IPS DF 4.7 (cell line): ENCODE data around the gene AGXT.
"Not testable (repeated sequence)": the region's sequence is repeated elsewhere in the genome, so short reads cannot be mapped to it uniquely, and the experiment has no call there.

Experiments
- DNase-seq: peaks from one replicate; pipeline ENCODE4 v3.0.0-alpha.2; 2013; ENCODE audit warnings: low spot score; ENCODE audit errors: extremely low read depth

Gene AGXT

DNA sequence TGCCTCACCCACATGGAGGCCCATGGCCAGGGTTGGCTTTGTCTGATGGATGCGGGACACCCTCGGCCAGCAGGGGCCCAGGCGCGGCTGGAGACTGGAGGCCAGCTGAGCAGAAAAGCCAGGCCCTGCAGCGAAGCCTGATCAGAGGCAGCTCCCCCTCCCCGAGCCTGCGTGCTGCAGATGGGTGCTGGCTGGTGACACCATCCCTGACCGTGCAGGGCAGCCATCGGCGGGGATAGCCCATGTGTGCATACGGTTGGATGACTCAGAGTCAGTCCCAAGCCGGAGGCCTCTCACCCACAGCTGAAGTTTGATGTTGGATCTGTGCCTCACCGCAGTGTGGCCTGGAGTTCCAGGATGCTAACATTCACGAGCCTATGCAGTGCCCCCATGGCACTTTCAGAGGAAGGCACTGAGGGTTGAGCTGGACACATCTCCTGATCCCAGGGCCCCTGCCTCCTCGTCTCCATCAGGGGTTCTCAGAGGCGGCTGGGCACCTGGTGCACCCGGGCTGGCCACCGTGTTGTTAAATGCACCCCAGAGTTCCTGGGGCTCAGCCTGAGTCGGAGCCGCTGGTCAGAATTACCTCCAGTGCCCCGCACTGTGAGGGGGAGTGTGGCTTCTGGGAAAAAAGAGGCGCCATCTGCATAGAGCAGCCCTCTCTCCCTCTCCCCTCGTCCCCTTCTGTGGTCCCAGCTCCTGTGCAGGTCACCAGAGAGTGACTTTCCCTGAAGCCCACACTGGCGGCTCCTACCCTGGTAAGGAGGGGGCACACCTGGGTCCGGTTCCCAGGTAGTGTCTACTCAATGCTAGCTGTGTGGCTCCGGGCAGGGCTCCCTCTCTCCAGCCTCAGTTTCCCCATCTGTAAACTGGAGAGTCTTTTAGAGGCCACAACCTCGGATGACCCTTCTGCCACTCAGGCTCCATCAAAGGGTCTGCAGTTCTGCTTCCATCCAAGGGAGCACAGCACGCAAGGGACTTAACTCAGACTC lies 29.2 kb upstream of the AGXT start:
- no peak for DNase-seq

DNA sequence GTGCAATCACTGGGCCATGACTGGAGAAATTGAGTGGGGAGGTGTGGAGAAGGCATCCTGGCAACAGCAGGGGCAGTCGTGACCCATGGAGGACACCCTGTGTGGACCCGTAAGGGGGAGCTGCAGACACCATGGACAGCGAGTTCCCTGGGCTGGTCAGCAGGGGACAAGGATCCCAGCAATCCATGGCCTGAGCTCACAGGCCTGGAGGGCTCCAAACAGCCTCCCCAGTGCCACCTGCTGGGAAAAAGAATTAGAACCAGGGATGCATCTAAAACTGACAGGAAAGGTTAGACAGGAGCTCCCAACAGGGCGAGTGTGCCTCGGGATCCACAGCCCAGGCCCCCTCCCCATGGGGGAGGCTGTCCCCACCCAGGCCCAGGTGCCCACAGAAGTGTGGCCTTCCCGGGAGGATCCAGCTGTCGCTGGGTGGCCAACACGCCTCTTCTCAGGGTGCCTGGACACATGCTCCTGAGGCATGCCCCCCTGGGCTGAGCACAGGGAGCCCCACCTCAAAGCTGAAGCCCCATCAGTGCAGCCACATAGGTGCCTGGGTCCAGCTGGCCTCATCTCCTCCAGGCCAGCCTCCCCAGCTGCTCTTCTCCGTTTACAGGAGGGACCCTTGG lies 28.1 kb upstream of the AGXT start:
- DNase-seq = no peak

GRCh38 chr2:240846309-240846708 lies 22.3 kb upstream of the AGXT start:
- DNase-seq = not testable (repeated sequence)

- no peak for DNase-seq
Observed at GRCh38 chr2:240846873-240847595, 21.6 kb upstream of the AGXT start.

DNA sequence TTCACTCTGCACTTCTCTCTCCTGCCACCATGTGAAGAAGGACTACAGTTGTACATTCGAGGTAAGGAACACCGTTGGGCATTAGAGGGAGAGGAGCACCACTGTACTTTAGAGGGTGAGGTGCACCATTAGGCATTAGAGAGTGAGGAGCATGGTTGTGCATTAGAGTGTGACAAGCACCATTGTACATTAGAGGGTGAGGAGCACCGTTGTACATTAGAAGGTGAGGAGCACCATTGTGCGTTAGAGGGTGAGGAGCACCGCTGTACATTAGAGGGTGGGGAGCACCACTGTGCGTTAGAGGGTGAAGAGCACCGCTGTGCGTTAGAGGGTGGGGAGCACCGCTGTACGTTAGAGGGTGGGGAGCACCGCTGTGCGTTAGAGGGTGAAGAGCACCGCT lies 20.8 kb upstream of the AGXT start:
- DNase-seq = no peak

DNA sequence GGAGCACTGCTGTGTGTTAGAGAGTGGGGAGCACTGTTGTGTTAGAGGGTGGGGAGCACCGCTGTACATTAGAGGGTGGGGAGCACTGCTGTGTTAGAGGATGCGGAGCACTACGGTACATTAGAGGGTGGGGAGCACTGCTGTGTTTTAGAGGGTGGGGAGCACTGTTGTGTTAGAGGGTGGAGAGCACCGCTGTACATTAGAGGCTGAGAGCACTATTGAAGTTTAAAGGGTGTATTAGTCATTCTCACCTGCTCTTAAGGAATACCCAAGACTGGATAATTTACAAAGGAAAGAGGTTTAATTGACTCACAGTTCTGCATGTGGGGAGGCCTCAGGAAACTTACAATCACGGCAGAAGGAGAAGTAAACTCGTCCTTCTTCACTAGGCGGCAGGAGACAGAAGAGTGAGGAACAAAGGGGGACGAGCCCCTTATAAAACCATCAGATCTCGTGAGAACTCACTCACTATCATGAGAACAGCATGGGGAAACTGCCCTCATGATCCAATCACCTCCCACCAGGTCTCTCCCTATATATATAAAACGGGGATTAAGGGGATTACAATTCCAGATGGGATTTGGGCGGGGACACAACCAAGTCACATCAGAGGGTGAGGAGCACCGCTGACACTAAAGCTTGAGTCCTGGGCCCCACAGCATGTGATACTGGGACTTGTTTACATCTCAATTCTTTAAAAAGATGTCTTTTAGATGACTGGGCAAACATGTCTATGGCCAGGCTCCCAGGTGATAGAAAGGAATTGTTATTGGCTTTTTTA lies 19.5 kb upstream of the AGXT start:
- DNase-seq = no peak

GRCh38 chr2:240850026-240850425 lies 18.6 kb upstream of the AGXT start:
- DNase-seq = no peak

GRCh38 chr2:240850756-240851077 lies 17.9 kb upstream of the AGXT start:
- DNase-seq = no peak

DNA sequence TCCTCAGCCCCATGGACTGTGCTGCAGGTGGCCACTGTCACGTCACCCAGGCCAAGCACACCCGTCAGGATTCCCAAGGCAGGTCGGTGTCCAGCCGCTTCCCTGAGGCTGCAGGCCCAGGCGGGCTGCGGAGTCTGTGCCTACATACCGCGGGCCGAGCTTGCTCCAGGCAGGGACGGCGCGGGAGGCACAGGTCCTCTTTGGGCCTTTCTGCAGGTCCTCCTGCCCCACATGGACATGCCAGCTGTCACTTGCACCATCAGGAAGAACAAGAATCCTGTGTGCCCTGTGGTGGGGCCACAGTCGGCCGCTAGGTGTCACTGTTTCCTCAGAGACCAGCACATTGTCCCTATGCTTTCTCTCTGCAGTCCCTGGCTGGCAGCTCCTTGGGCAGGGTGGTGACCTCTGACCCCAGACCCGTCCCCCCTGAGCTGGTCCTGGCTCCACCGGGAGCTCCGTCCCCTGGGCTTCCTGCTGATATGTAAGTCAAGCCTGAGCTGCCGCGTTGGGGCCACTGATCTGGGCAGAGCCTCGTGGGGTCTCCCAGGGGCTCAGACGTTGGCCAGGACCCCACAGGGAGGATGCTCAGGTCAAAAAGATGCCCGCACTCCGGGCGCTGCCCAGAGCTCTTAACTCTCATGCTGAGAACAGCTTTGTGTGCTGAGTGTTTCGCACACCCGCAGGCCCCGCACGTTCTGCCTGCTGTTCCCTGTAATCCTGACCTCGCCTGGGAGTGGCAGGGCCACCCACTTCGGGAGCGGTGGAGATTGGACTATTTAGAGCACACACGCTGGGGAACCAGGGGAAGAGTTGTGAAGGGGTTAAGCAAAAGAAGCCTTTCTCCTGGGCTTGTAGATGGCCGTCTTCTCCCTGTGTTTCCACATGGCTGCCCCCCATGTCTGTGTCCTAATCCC lies 17.3 kb upstream of the AGXT start:
- peak; percentile 68 for DNase-seq

DNA sequence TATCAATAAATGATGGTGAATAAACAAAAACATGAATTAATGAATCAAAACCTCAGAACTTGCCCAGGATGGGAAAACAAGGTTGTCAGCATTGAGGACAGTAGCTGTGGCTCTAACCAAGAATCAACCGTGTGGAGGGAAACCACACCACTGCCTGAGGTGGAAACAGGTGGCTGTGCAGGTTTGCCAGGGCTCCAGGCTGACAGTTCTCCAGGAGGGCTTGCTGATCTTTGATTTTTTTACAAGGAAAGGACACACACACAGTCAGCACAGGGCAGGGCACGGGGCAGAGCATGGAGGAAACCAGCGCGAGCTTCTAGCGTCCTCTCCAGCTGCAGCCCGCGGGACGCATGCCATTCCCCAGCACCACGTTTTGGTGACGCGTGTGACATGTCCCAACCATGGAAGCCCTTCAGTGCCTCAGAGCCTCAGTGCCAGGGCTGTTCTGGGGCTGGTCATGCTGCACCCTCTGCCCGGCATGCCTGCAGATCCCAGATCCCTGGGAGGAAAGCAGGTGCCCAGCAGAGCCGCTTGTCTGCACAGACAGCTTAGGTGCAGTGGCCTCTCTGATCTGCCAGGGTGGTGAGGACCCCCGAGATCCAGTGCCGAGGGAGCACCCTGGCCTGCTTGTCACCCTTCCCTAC lies 15.8 kb upstream of the AGXT start:
- DNase-seq = no peak

DNA sequence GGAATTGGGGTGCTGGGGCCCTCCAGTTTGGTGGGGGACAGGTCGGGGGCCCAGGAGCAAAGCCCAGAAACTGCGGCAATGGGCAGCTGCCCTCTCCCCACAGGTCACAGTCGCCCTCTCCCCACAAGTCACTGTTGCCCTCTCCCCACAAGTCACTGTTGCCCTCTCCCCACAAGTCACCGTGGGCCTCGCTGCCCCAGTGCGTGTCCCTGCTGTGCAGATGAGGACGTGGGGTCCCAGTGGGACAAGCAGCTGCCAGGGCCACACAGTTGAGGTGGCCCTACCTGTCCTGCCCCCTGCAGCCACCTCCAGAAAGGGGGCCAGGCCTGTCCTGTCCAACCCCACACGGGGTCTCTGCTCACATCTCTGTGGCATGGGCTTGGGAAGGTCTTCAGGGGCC lies 13.0 kb upstream of the AGXT start:
- DNase-seq = no peak

GRCh38 chr2:240856151-240856980 lies 12.3 kb upstream of the AGXT start:
- DNase-seq = no peak

GRCh38 chr2:240857039-240858008 lies 11.3 kb upstream of the AGXT start:
- DNase-seq = no peak

- DNase-seq = no peak
Observed at GRCh38 chr2:240858321-240858720, 10.3 kb upstream of the AGXT start.

DNA sequence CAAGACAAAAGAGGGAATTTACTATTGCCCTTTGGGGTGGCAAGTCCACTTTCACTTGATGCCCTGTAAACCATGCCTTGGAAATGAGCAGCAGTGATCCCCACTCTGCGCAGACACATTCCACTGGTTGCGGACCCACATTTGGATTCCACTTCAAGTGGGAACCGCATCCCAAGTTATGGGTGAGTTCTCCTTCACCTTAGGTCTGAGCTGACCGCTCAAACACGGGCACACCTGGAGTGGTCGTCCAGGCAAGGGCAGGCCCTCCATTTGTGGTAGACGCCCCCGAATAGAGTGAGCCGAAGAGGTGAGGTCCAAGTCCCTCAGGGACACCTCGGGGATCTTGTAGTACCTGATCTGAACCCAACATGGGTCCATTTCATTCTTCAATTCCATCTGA lies 9.8 kb upstream of the AGXT start:
- DNase-seq = no peak

- no peak for DNase-seq
Observed at GRCh38 chr2:240861547-240861946, 7.1 kb upstream of the AGXT start.

DNA sequence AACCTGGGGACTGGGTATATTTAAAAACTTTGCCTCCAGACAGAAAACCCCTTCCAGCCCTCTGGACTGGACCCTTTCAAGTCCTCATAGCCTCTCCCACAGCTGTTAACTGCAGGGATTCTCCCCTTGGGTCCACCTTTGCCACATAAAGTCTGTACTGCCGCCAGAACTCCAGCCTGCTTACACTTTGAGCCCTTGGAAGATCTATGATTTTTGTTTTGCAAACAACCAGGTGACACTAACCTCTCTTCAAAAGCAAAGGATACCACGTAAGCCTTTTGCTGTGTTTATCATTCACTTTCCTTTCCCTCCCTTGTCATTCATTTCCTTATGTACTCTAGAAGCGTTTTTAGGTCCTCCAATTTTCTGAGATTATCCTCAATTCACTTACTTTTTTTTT lies 4.1 kb upstream of the AGXT start:
- no peak for DNase-seq

DNA sequence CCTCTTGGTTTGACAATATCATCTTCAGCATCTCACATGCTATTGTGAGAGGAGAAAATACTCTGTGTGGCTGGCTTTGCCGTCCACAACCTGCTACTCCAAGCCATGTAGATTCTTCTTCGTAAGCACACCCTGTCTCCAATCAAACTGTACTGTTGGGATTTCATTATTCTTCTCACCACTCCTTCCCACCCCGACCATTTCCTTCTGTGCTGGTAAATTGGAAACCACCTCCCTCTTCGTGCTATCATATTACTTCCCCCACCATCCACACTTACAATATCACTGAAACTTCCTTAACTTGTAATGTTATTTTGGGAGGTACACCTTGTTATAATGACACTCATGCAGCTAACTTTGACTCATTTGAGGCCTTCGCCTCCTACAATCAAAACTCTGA lies 3.2 kb upstream of the AGXT start:
- DNase-seq = no peak
